ENCODE measurements around the gene LRRFIP2. TPM values are rescaled to one million over a fixed set of nuclear protein-coding genes. Genes with fewer than 3 reads are reported as not detected.

Gene LRRFIP2
- total and polyA plus RNA-seq, 12 donors: 34.2 to 161 (median 46.2) TPM

GRCh38 chr3:37029111-37029510, 145.3 kb downstream of the LRRFIP2 start:
- Histone ChIP-seq H3K9me3 (replicated peaks in 1 of 3) (no peaks in the 10 kb centered on the region), H3K27ac (peak overlapping the region in 2 of 5 donors; percentile 1 to 3), H3K27me3 (no peaks in the 10 kb centered on the region), H3K36me3 (replicated peaks in 1 of 2) (peaks cover 0 to 32% of the 10 kb centered on the region in 2 donors), H3K4me1 (replicated peaks in 1 of 2) (peaks cover 0 to 9% of the 10 kb centered on the region in 2 donors), H3K4me3 (no peak overlapping the region)
- intact Hi-C loops (cut with DNase I): loop anchor here in 1 of 2 donors (10.0 kb wide), 1 partner anchor 186 kb away; no protein-coding TSS in a partner anchor
- TF ChIP-seq POLR2A (IDR thresholded peaks at IDR 0.05) (no peak), CTCF (IDR thresholded peaks at IDR 0.05) (no peak)
- no peak for DNase-seq
- 67 to 89% (median 80%) methylated on average over 1 of the region's 1 CpG for WGBS, 4 donors

- Histone ChIP-seq H3K4me1 (replicated peaks in 1 of 2) (peaks cover 0 to 9% of the 10 kb centered on the region in 2 donors), H3K27ac (peak overlapping the region in 2 of 5 donors; percentile 17 to 27), H3K27me3 (no peaks in the 10 kb centered on the region), H3K36me3 (replicated peaks in 1 of 2) (peaks cover 0 to 36% of the 10 kb centered on the region in 2 donors), H3K4me3 (no peak overlapping the region), H3K9me3 (replicated peaks in 1 of 3) (no peaks in the 10 kb centered on the region)
- intact Hi-C loops (cut with DNase I): loop anchor here in 1 of 2 donors (10.0 kb wide), 1 partner anchor 186 kb away; no protein-coding TSS in a partner anchor
- no peak for TF ChIP-seq CTCF (IDR thresholded peaks at IDR 0.05)
- TF ChIP-seq POLR2A (IDR thresholded peaks at IDR 0.05): no peak
- WGBS, 4 donors: 22 to 57% (median 55%) methylated on average over 1 of the region's 1 CpG
- DNase-seq: peak; percentile 28 to 88 (median 61)
Measured at GRCh38 chr3:37028329-37028728, 146.1 kb downstream of the LRRFIP2 start.

GRCh38 chr3:37026851-37027250, 147.5 kb downstream of the LRRFIP2 start:
- H3K9me3 ChIP-seq (replicated peaks in 1 of 3): no peaks in the 10 kb centered on the region
- DNase-seq: no peak
- H3K36me3 ChIP-seq (replicated peaks in 1 of 2): peaks cover 0 to 45% of the 10 kb centered on the region in 2 donors
- no peak overlapping the region for H3K27ac ChIP-seq
- peaks cover 0 to 9% of the 10 kb centered on the region in 2 donors for H3K4me1 ChIP-seq (replicated peaks in 1 of 2)
- WGBS, 4 donors: 84 to 89% (median 86%) methylated on average over 5 of the region's 5 CpGs
- intact Hi-C loops (cut with DNase I): loop anchor here in 1 of 2 donors (10.0 kb wide), 1 partner anchor 188 kb away; no protein-coding TSS in a partner anchor
- TF ChIP-seq CTCF (IDR thresholded peaks at IDR 0.05) (no peak), POLR2A (IDR thresholded peaks at IDR 0.05) (no peak)
- H3K27me3 ChIP-seq: no peaks in the 10 kb centered on the region
- H3K4me3 ChIP-seq: no peak overlapping the region

- no peak for TF ChIP-seq CTCF (IDR thresholded peaks at IDR 0.05)
- TF ChIP-seq POLR2A (IDR thresholded peaks at IDR 0.05): no peak
- H3K27ac ChIP-seq: no peak overlapping the region
Measured at GRCh38 chr3:37025561-37026335, 148.6 kb downstream of the LRRFIP2 start.

More at GRCh38 chr3:37025561-37026335, 148.6 kb downstream of the LRRFIP2 start:
- no peaks in the 10 kb centered on the region for H3K9me3 ChIP-seq (replicated peaks in 1 of 3)
- intact Hi-C loops (cut with DNase I): loop anchor here in 1 of 2 donors (10.0 kb wide), 1 partner anchor 189 kb away; no protein-coding TSS in a partner anchor
- peaks cover 0 to 9% of the 10 kb centered on the region in 2 donors for H3K4me1 ChIP-seq (replicated peaks in 1 of 2)
- H3K4me3 ChIP-seq: no peak overlapping the region
- peaks cover 0 to 55% of the 10 kb centered on the region in 2 donors for H3K36me3 ChIP-seq (replicated peaks in 1 of 2)
- no peak for DNase-seq
- H3K27me3 ChIP-seq: no peaks in the 10 kb centered on the region
- WGBS, 4 donors: 95 to 98% (median 97%) methylated on average over 3 of the region's 3 CpGs
